Activated T-cell treated with anti-CD3 and anti-CD28 coated beads for 4 hours (primary cell): ENCODE results near the gene RARG.

ENCODE experiments used
- DNase-seq: peaks from one replicate; pipeline ENCODE4 v3.0.0-alpha.2; 2020

The RARG gene

DNA sequence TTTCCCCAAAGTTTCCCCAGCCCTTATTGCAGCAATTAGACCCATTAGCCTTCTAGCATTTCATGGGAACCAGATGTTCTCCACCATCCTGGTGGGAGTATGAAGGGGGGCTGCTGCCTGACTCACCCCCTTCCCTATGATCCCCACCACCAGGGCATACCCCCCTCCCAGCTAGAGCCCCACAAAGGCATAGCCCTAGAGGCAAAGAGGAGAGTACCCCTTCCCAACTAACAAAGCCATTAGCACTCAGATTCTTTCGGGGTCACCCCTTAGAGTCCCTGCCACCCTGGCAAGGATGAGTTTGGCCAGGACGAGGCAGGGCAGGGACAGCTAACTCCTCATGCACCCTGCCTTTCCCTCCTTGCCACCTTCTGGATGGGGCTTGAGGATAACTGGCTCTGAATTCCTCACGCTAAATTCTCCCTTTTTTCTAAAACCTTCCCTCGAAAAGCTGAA lies 9.2 kb downstream of the RARG start:
- DNase-seq = no peak

DNA sequence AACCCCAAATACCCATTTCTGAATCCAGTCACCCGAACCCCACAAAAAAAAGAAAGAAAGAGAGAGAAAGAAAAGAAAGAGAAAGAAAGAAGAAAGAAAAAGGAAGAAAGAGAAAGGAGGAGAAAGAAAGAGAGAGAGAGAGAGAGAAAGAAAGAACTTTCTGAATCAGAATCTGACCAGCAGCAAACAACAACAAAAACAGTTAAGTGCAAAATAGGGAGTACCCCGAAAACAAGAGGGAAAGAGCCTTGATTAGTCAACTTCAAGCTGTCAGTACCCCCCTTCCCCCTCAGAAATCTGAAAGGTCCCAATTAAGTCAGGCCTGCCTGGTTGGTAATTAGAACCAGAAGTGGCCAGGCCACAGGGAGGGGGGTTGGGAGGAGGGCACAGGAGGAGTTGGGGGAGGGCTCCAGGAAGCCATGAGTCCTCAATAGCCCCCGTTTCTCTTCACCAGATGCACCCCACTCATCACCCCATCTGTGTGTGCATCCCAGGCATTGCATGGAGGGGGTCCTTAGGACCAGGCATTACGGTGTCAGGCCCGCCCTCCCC lies 9.8 kb downstream of the RARG start:
- DNase-seq = no peak

DNA sequence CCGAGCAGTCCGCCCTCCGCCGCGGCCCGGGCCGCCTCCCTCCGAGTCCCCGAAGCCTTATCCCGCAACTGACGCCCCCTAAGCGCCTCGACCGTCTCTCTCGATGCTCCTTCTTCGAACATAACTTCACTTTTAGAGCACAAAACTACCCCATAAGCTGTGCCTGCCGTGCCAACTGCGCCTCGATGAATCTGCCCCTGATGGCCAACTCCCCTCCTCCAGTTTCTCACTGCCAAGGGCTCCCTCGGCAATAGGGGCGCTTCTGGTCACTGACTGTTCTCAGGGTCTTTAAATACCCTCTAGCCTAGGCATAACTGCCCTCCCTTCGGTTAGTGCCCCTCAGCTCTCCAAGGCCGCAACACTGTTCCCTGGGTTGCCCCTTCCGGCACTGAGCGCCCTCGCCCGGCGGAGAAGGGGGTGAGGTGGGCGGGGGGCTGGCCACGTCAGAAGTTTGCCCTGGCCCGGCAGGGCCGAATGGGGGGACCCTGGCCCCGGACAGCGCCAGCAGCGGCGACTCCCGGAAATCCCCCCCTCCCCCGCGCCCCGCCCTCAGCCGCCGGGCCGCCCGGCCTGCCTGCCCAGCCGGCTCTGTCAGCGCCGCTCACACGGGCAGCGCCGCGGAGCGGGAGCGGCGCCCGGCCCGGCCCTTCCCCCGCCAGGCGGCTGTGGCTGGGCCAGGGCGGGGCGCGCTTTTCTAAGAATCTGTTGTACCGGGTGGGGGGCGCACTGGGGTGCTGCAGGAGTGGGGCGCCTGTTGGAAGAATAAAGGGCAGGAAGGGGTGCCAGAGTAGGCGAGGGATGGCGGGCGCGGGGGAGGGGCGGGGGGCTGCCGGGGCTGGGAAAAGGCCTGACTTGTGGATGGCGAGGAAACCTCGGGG lies 10.6 kb downstream of the RARG start:
- no peak for DNase-seq

DNA sequence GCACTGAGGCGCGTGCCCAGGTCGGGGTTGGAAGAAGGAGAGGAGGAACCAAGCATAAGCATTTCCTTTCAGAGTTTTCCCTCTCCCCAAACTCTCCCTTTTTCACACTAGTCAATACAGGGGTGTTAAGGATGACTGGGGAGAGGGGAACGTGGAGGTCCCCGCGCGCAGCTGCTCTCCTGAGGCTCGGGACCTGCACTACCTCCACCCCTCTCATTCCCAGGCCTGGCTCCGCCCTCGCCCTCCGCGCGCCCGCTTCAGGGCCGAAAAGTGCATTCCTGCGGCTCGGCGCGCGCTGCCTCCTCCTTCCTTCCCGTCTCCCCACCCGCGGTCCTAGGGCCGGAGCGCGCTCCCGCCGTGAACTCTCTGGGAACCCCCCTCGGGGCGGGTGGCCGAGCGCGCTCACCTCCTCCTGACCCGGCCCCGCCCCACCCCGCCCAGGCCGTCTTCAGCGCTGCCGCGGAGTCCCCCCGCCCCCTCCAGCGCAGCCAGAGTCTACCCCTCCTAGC lies 11.3 kb downstream of the RARG start:
- peak; percentile 59 for DNase-seq

DNA sequence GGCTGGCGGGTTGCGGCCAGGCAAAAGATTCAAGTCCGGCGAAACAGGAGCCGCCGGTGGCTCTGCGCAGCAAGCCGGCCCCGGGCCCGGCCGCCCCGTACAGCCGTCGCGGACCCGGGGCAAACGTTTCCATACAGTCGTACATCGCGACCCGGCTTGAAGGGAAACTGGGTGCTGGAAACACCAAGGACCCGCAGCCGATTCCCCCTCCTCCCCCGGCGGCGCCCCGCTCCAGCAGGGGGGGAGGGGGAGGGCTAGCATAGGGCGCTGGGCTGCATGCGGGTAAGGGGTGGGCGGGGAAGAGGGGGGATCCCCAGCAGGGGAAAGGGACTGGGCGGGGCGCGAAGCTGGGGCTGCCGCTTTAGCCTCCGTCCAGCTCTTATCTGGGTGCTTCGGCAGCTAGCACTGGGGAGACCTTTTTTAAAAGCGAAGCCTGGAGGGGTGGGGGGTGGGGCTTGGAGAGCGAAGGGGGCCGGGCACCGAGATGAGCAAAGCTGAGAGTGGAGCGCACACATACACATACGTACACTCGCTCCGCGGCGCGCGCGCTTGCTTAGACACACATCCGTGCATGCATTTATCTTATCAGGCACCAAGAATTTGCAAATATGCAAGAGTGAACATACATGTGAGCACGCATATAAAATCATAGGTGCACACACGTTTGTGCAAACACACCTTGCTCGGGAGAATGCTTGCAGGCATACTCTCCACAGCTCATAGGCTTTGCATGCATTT lies 11.9 kb downstream of the RARG start:
- peak; percentile 57 for DNase-seq

DNA sequence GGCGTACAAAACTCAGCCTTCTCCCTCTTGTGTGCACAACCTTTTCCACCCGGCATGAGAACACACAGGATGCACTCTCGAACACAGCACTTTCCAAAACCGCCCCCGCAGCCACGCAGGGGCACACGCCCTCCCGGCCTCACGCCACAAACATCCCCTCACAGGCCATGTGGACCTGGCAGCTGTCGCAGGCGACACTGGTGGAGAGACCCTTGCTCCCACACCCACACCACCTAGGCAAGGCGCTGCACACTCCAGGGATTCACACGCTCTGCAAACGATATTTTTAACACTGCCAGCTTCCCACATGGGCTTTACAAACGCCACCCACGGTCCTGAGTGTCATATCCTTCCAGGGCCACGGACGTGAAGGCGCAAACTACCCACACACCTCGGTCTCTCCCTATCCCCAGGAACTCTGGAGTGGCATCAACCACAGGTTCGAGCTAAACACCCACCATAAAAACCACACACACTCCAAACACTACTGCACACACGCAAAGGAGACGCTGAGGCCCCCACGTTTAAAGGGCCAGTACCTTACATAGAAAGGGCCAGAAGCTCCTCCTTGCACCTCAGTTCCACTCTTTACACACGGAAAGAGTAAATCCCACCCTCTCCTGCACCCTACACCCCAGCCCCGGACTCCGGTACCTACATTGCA lies 12.6 kb downstream of the RARG start:
- peak; percentile 52 for DNase-seq

DNA sequence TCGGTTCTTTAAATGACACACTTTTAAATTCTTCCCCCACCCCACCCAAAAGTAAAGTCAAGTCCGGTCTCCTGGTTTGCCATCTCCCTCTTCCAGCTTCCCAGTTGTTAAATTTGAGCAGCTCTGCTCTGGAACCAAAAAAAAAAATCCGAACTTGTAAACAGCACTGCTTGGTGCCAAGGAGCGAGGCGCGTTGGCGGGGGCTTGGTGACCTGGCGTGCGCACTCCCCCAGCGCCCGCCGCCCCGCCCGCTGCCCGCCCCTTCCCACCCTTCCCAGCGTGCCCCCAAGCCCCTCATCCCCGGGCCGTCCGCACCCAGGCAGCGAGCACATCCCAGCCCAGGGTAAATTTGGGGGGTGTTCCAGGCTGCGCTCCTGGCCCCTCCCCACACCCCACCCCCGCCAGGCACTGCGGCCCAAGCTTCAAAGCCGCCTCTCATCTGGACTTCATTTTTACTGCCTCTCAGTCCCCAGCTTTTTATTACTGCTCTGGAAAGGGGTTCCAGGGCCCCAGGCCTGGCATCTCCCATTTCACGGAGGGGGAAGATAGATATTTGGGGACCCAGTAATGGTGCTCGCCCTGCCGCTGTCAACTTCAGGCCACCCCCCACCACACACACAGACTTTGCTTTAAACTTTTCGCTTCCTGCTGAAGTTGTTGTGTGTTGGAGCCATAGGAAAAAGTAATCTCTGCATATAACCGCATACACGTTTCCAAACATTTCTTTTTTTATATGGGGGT lies 13.3 kb downstream of the RARG start:
- DNase-seq = no peak

DNA sequence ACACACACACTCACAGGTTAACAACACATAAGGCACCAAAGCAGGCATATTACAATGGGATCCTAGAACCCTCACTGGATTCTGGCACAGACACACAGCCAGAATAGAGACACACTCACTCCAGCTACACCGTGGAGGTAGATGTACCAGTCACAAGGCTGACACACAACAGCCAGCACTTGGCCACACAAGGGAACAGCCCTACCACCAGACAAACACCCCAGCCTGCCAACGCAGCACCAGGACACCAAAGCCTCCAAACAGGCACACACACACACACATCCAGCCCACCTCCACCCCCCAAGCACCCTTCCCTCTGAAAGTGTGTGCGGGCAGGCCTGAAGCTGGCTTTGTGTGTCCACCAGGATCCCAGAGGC lies 14.1 kb downstream of the RARG start:
- no peak for DNase-seq

DNA sequence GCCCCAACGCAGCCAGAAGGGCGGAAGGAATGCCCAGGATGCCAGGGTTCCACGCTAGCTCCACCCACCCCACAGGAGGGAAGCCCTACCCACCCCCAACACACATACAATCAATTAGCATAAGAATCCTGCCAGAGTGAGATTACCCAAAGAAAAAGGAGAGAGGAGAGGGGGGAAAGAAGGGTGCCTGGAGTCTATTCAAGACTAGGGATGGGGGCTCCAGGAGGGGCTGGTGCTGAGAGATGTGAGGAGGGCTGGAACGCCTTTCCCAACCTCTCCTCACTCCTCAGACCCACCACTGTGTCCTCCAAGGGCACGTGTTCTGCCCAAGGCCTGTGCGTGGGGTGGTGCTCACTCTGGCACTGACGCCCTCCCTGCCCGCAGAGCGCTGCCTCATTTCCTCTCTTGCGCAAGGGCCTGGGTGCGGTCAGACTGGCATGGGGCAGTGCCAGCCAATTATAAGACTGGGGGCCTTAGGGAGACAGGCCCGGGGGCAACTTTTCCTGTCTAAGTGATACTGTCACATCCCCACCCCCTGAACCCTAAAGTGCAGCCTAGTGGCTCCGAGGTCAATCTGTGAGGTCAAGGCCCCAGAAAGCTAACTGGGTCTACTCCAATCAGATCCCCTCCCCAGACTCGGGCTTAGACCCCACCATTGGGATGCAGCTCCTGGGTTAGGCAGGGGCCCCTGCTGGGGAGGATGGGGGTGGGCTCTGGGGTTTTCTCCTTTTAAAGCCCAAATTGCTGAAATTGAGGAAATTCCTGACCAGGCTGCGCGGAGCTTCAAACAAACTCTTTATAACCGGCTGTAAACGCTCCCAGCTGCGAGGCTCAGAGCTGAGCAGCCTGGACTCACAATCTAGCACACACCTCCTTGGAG lies 14.7 kb downstream of the RARG start:
- DNase-seq = no peak

DNA sequence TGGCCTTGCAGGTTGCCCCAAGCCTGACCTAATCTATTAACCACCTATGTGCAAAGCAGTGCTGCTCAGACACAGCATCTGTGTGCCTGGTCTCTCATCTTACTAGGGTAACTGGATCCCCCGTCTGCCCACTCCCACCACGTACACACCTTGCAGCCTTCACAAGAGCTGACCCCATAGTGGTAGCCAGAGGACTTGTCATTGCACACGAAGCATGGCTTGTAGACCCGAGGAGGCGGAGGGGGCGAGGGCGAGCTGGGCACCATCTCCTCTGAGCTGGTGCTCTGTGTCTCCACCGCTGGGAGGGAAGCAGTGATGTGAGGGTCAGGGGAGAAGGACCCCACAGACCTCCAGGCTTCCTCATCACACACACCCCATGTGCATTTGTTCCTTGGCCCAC lies 16.5 kb downstream of the RARG start:
- no peak for DNase-seq

DNA sequence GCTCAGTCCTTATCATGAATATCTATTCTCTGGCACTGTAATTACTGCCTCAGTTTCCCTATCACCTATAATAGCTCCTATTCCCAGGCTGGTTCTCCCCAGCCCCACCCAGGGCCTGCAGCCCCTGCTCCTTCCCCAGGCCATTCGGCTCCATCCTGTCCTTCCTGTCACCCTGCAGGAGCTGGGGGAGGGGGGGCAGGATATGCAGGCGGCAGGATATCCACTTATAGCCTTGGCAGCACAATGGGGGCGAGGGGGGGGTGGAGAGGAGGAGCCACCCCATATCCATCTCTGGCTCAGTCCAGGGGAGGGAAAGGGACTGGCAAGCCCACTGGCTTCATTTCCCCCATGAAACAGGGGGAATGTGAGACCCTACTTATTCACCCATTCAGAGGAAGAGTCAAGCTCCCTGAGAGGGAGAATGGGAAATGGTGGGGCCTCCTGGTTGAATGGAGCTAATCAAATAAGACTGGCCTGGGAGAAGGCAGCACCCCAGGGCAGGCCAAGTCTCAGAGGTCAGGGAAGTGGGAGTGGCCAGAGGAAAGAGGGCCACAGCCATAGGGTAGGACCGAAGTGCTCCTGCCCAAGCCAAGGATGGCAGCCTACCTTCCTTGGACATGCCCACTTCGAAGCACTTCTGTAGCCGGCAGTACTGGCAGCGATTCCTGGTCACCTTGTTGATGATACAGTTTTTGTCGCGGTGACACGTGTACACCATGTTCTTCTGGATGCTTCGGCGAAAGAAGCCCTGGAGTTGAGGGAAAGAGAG lies 17.1 kb downstream of the RARG start:
- DNase-seq = no peak

DNA sequence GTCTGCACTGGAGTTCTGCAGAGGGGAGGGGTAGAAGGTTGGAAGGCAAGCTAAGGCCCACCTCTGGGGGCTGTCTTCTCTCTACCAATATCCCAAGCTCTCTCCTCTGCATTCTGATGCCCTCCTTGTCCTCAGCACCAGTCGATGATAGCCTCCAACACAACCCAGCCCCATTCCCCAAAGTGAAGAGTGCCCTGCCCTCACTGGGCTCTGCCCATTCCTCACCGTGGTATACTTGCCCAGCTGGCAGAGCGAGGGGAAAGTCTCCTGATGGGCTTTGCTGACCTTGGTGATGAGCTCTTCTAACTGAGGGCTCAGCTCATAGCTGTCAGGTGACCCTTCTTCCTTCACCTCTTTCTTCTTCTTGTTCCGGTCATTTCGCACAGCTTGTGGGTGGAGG lies 17.8 kb downstream of the RARG start:
- no peak for DNase-seq

DNA sequence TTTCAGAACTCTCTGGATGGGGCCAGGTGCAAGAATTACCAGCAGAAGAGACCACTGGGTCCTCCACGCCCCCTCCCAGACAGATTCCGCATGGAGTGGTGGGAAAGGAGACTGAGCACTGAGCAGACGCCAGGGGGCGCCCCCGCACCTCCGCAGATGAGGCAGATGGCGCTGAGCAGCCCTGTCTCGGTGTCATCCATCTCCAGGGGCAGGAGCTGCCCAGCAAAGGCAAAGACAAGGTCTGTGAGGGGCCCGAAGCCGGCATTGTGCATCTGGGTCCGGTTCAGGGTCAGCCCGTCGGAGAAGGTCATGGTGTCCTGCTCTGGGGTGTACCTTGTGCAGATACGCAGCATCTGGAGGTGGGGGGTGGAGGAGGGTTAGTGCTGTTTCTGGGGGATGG lies 18.7 kb downstream of the RARG start:
- peak; percentile 77 for DNase-seq

DNA sequence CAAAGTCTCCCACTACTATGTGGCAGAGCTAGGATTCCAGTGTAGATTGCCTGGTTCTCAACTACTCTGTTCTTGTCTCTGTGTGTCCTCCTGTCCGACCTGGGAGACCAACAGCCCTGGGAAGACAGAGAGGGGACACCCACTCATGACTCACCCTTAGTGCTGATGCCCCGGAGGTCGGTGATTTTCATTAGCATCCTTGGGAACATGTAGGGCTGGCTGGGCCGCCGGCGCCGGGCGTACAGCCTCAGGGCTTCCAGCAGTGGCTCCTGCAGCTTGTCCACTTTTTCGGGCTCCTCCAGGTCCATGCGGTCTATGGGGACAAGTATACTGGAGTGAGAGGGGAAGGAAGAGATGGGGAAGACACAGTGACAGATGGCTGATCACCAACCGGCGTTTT lies 19.1 kb downstream of the RARG start:
- DNase-seq = no peak

DNA sequence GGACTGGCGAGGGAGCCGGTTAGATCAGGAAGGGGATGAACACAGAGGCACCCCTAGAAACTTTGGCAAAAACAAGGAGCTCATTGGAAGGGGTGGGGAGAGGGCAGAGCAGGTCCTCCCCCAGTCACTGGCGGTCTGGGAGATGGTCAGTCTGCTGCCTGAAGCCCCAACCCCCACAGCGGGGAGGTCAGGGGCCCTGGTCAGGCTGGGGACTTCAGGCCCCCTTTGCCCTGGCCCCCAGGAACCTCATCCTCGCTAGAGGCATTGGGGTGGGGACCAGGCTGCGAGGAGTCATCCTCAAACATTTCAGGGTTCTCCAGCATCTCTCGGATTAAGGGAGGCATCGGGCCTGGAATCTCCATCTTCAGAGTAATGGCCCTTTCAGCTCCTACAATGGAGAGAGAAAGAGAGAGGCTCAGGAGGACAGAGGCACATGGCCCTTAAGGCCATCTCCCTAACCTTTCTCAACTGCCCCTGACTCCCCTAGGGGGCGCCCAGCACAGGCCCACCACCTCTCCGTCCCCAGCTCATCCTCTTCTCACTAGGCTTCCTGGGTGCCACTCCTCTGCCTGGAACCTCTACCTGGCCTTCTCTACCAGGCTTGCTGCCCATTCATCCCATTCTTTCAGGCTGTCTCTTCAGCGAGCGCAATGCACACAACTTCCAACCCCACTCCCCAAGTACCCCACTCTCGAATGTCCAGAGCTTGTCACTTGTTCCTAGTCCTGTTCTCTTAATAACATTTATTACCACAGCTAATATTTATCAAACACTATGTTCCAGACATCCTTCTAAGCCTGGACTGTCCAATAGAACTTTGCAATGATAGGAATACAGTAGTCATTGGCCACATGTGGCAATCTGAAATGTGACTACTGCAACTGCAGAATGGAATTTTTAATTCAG lies 20.3 kb downstream of the RARG start:
- DNase-seq = no peak

DNA sequence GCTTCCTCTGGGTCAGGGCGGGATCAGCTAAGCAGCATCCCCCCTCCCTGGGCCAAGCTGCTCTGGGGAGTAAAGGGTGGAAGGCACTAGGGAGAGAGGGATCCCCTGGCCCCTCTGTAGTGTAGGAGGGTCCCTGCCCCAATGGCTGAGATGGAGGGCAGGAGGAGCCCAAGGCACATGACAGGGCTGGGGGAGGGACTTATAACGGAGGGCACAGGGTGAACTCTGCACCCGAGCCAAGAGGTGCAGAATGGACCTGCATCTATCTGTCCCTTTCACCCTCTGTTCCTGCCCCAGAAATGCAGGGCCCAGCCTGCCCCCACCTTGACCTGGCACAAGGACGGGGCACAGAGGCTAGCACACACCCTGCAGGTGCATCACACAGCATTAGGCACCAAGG lies 21.2 kb downstream of the RARG start:
- DNase-seq = no peak

DNA sequence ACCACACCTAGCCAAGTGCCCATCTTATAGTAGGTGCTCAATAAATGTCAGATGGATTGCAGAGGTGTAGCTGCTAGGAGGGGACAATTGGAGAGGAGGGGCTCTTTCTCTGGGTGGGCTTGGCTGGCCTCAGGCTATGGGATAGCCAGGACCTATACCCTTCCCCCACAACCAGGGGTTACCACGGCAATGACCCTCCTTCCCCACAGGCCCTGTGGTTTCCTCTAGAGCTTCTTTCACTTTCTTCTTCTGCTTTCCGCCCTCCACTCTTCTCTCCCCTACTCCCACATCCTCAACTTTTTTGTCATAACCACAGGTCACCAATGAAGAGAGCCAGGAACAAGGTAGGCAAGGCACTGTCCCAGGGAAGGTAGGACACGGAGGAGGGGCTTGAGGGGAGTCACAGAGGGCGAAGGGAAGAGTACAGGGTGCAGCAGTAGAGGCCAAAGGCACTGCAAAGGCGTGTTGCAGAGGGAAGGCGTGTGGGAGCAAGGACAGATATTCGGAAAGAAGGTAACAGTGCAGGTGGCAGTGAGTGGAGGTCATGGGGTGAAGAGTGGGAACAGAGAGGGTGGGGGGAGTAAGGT lies 23.0 kb downstream of the RARG start:
- DNase-seq = no peak

DNA sequence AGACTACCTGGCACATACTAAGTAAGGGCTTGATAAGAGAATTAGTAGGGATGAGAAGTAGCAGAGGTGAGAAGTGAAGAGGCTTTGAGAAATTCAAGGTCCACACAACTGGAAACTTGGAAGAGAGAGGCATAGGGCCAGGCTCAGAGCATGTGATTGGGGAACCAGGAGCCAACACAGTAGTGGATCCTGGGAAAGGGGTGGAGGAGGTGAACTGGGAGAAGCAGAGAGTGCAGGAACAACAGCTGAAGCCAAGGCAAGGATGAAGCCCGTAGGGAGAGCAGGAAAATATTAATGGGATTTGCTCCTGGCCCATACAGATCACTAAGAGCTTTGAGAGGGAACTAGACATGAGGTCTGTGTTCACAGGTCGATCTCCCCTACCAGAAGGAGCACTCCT lies 23.6 kb downstream of the RARG start:
- no peak for DNase-seq

DNA sequence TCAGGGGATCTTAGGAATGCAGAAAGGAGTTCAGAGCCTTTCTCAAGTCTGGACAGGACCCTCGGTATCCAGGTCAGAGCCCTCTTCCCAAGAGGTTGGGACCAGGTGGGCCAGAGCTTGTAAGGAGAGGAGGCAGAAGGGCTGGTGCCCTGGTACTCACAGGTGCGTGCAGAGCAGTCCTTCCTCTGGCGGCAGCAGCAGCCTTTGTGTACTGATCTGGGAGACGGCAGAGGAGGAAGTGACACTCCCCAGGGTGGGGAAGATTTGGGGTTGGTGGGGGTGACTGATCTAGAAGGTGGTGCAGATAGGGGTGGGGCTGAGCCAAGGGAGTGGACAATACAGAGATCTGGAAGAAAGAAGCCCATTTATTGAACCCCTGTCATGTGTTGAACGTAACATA lies 25.0 kb downstream of the RARG start, which contains the start of gene ITGB7:
Gene ITGB7 (minus strand): TSS at position 210 of the 400 bp plus-strand sequence. CDS start 6,808 bp downstream, outside the sequence.
- peak; percentile 49 for DNase-seq
